Urothelium cell line (cell line): ENCODE data around the gene WWOX.

Experiments used
- DNase-seq: peaks from one replicate; pipeline ENCODE4 v3.0.0; 2011; ENCODE audit warnings: low spot score, mixed read lengths
- FAIRE-seq: peaks from 2 replicates; lab custom pipeline; 2011; peaks lifted over from hg19 to GRCh38; lab: Jason Lieb, UNC

WWOX gene

DNA sequence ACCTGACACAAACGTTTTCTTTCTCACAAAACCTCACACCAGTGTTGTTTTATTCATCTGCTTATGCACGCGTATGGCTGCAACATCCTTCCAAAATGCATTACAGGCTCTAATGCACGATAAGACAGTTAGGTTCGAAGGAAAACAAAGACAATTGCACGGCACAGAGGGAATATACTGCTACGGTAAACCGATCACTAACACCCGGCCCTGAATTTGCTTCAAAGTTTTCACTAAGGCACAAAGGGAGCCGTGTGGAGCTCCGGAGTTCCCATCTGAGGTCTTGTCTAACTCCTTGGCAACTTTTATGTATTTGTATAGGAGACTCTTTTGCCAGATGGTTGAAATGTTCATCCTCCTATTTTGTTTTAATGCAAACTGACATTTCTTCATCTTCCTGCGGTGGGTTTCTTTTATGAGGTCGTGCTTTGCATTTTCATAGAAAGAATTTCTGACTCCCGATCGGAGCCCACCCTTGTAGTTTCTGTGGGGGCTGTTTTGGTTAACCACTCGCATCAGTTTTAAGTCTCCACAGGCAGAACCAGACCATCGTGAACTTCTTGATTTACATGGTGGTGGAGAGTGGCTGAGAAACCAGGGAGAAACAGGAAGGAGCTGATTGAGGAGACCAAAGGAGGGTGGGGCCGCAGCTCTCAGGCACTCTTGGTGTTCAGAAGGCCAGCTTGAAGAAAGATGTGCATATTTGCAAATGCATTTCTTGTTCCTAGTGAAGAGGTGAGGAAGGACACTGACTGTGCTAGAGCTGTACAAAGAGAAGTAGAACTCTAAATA is 984.2 kb downstream of the WWOX start:
- FAIRE-seq, result no peak
- no peak for DNase-seq

DNA sequence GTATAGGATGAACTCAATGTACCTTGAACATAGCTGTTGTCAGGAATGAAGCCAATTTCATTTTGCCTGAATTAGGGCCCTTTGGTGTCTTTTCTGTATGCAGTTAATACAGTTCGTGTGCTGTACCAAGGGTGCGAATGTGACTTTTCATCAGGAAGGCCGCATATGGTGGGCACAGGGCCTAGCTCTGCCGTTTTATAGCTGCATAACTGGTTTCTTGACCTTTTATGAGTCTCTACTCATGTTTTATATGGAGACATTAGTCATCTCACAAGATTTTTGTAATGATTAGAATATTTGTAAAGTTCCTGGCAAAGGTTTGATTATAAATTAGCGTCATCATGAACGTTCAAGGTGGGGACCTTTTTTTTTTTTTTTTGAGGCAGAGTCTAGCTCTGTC is 989.5 kb downstream of the WWOX start:
- FAIRE-seq, result no peak
- DNase-seq, result no peak

DNA sequence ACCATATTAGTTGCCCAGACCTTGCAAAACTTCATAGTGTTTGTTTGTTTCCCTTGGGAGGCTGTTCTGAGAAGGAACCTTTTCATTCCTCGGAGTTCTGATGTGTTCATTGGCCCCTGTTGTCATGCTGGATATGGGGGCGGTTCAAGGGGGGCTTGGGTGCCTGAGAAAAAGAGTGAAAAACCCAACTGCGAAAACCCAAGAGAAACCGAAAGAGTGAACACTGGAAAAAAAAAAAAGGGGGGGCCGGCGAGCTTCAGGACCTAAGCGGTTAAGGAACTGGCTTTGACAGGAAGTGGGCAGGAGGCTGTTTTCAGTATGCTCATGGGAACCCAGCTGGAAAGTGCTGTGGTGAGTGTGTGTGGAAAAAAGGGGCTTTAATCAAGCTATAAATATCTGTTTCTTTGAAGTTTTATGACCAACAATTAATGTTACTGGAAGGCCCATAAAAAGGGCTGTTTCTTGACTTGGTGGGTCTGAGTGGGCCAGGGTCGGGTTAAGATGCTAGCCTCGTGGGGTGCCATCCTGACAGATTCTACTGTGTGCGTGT is 990.4 kb downstream of the WWOX start:
- FAIRE-seq (no peak), DNase-seq (no peak)

DNA sequence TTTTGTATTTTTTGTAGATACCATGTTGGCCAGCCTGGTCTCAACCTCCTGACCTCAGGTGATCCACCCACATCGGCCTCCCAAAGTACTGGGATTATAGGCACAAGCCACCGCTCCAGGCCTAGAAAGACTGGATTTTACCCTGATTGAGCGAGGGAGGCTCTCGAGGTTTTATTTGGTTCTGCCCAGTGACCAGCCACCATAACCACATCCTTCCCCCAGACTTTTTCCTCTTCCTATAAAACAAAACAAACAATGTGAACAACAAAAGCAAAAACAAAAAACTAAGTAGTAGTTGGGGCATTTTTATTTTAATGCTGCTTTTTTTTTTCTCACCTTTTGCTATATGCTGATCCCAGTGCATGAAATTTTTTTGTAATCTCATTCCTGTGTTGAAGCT is 991.5 kb downstream of the WWOX start:
- DNase-seq, result no peak
- no peak for FAIRE-seq

DNA sequence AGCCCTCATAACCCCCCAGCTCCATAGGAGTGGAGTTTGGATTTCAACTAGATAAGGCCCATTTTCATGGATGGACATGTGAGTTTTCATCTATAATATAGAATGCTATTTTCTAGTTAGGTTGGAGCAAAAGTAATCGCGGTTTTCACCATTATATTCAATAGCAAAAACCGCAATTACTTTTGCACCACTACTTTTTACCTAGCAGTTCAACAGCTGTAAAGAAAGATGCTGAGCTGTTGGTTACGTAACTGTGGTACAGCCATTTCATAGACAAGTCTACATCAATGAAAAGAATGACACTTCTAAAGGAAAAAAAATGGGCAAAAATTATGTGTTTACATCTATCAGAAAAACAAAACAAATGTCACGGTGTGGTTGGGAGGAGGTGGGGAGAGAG is 993.4 kb downstream of the WWOX start:
- DNase-seq (no peak), FAIRE-seq (no peak)

DNA sequence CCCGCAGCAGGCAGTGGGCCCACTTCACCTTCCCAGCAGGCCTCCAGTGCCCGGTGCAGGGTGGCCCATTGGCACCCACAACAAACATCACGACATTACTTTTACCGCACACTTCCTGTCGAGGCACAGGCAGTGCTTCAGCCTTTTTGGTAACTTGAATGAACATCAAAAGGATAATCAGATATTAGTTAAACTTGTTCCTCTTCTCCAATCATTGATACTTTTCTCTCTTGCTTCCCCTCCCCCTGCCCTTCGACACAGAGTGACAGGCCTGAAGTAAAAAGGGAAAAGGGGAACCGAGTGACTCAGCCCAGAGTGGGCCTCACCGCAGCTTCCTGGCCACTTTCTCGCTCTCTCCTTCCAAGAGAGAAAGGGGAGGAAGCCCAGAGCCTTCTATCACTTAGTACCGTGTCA is 994.1 kb downstream of the WWOX start:
- FAIRE-seq (no peak), DNase-seq (peak; percentile 17)

DNA sequence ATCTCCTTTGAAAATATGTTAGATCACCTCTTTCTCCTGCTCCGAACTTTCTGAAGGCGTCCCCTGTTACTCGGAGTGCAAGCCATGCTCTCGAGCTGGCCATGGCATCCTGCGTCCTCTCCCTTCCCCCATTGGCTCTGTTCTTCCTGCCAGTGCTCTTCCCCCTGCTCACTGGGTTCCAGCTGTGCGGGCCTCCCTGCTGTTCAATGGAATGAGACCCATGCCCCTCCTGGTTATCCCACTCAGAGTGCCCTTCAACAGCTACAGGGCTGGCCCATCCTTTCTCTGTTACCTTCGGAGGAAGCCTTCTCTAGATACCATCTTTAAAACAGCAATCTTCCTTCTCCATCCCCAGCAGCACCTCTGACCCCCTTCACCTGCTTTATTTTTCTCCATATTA is 996.8 kb downstream of the WWOX start:
- DNase-seq (no peak), FAIRE-seq (no peak)

DNA sequence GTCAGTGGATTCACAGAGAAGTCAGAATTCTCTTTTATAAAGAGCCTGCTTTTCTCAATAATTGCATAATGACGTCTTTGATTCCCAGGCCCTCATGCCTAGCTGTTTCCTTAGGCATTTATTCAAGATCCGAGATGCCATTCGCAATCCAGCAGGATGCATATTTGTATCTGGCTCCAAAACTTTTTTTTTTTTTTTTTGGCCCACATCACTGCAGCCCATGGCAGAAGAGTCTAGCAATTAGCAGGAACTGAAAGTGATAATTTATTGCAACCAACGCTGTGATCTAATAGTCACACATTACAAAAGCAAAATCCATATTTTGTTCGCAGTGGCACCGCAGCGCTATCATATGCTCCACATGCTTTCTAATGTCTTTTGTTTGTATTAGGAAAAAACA is 997.7 kb downstream of the WWOX start:
- no peak for FAIRE-seq

DNA sequence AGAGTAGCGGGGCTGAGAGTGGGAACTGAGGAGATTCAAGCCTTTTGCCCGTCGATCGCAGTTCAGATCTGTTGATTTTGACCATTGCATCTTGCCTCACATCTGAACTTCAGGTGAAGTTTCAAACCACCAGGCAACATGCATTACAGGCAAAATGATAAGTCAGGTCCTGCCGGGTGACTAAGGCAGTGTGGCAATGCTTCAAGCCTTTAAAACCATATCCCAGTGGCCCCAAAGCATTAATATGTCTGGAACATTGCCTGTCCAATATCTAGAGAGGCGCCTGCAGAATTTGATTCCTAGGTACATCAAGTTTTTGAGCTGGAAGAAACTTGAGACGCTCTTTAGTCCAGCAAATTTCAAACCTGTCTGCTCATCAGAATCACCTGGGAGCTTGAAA is 998.3 kb downstream of the WWOX start:
- DNase-seq, result no peak

More for the DNA sequence above, 997.7 kb downstream of the WWOX start:
- no peak for DNase-seq

DNA sequence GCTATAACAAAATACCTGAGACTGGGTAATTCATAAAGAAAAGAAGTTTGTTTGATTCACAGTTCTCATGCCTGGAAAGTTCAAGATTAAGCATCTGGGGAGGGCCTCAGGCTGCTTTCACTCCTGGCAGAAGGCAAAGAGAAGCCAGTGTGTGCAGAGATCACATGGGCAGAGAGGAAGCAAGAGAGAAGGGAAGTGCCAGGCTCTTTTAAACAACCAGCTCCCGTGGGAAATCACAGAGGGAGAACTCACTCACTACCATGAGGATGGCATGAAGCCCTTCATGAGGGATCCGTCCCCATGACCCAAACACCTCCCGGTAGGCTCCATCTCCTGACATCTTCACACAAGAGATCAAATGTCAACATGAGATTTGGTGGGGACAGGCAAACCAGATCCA is 999.5 kb downstream of the WWOX start:
- DNase-seq (no peak), FAIRE-seq (no peak)

More for the DNA sequence above, 998.3 kb downstream of the WWOX start:
- FAIRE-seq, result no peak

DNA sequence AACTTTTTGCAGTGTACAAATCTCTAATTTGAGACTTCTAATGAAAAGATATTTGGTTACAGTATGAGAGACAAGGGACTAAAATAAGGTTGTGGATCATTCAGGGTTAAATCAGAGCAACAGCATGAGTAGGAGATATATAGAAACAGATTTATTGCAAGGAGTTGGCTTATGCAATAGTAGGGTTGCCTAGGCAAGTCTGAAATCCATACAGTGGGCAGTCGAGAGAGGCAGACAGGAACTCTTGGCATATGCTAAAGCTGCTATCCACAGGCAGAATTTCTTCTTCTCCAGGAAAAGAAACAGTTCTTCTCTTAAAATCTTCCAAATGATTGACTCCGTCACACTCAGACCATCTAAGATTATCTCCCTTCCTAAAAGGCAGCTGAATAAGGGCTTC is 1000.3 kb downstream of the WWOX start:
- FAIRE-seq (no peak), DNase-seq (no peak)

DNA sequence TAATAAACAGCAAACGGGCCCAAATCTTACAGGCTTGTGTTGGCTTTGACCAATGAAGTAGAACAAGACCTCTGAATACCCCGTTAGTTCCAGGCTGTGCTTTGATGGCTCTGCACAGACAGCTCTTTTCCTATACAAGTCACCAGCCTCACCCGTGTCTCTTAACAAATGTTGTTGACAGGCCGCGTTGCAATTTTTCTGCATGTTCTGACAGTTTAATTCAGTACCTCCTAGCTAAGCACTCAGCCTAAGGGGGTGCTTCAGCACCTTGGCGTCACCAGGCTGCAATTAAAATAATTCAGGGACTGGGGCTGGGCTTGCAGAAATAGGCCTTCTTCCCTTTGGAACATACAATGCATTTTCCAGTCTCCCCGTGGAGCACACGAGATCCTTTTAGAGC is 1001.0 kb downstream of the WWOX start:
- no peak for DNase-seq

DNA sequence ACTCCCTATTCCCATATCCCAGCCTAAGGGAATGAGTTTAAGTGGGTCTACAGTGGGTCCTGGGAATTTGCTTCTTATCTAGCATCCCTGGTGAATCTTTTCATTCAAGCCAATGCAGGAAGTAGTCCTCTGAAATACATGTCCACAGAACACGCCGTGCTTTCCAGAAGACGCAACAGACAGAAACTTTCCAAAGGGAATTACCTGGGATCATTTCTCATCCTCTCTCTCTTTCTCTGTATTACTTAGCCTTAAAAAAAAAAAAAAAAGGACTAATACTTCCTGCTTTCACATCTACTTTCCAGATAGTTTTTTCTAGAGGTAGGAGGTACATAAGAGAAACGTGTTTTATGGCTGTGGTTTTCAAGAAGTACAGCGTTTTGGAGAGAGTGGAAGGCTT is 1002.0 kb downstream of the WWOX start:
- DNase-seq (no peak), FAIRE-seq (no peak)

More for the DNA sequence above, 1001.0 kb downstream of the WWOX start:
- no peak for FAIRE-seq

DNA sequence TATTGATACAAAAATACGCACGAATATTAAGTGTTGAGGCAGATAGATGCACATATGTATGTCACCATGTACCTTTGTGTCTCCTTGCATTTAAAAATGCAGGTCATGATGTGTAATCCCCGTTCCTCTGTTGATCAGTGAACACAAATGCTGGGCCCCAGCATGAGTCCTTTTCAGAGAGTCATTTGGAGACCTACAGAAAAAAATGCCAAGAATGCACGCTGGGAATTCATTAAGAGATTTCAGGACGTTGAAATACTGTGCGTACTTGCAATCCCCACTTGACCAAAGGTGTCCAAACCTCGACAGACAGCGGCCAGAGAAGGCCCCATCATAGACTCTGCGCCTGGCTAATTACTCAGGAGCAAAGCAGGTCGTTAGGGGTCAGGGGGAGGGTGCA is 1005.1 kb downstream of the WWOX start:
- DNase-seq (no peak), FAIRE-seq (no peak)

DNA sequence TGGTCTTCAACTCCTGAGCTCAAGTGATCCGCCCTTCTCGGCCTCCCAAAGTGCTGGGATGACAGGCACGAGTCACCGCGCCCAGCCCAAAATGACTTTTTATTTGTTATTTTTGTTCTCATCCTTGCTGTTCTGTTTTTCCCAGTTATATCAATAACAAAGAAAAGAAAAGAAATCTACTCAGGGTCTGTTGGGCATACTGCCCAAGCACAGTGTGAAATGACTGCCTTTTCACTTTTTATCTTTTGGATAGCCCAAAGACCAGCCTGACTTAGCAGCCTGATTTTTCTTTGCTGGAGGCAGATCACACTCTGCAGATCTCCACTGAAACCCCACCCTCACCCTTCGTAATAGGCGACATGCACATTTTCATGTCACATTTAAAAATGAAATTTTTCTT is 1007.8 kb downstream of the WWOX start:
- no peak for FAIRE-seq
- no peak for DNase-seq

DNA sequence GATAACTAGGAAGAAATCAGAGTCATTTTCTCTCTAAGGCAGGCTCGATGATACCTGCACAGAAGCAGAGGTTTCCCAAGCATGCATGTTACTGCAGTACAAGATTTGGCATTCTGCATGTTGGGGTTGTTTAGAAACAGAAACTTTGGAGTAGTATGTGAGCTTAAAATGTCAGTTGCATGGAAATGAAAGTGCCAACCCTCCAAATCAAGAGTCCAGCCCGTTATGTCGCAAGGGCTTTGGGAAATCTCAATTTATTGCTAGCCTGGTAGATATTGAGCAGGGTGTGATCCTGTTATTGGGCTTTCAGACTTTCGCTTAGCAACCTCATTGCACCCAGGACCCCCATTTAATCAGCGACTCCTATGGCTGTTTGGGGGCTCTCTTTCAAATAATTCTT is 1010.3 kb downstream of the WWOX start:
- FAIRE-seq (no peak), DNase-seq (no peak)

DNA sequence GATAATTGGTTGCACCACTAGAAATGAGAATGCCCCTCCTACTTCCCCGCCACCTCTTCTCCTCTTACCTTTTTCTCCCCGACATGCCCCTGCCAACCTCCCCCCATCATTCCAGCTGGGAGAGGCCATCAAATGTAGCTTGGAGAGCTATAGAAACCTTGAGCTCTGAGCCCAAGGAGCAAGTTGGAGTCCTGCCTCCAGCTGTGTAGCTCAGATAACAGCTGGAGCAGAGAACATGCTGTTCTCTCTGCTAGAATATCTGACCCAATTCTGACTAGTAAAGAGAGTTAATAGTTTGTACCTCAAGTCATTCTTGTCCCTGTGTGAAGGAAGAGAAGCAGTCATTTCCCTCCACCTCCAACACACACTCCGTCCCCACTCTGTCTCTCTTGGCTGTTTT is 1010.8 kb downstream of the WWOX start:
- FAIRE-seq (no peak), DNase-seq (no peak)

DNA sequence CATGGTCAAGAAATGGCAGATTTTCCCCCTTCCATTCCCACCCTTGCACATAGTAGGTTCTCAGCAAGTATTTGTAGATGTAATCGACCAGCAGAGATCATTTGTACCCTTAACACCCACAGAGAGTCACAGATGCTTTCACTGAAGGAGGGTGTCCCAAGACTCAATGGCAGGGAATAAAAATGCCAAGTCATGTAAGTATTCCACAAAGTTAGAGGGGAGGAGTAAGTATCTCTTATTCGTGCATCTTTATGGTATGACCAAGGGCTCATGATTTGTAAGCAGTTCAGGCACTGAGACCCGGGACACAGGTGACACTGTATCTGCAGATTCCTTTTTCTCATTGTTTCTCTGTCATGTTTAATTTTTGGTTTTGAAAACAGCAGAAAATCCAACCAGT is 1011.5 kb downstream of the WWOX start:
- DNase-seq, result no peak
- no peak for FAIRE-seq

DNA sequence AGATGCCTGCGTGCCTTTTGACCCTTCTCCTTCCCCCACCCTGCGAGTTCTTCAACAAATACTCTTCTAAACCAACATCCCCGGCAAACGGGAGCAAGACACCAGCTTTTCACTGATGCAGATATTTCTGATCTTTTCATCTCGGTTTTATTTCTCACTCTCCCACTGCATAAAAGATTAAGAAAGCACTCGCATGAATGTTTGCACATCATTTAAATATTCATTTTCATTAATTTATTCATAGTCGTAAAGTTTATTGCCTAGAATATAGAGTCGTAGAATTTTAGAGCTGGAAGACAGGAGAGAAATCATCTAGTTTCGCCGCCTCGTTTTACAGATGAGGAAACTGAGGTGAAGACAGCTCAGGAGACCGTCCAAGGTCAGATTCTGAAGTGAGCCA is 1013.0 kb downstream of the WWOX start:
- FAIRE-seq (no peak), DNase-seq (no peak)

DNA sequence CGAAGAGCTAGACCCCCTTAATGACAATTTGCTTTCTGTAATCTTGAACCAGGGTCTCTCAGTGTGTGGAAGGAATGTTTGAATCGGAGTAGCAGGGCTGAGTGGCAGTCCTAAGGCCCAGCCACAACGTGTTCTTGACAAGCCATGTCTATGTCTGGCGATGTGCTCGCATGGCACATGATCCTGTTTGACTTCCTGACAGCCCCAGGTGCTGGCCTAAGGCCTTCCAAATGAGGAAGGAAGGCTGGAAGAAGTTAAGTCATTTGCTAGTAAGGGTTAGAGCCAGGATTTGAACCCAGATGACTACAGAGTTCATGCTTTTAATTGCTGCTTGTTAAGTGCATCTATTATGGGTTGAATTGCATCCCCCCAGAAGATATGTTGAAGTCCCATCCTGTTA is 1014.4 kb downstream of the WWOX start:
- no peak for FAIRE-seq
- DNase-seq, result no peak

DNA sequence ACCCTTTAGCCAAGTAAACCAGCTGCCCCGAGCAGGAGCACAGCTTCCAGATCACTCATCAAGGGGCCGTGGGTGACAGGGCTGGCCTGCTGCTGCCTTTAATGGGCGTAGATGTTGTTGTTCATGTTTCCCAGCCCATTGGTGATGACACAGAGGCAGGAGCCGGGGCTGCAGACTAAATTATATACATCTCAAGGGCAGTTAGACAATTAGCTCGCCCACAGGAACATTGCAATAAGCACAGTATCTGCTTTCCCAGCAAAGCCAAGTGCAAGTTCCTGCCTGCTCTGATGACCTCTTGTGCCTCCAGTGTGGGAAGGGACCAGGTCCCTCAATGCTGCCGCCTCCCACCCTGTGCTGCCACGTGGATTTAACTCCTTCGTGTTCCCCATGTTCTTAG is 1015.3 kb downstream of the WWOX start:
- DNase-seq (no peak), FAIRE-seq (no peak)

DNA sequence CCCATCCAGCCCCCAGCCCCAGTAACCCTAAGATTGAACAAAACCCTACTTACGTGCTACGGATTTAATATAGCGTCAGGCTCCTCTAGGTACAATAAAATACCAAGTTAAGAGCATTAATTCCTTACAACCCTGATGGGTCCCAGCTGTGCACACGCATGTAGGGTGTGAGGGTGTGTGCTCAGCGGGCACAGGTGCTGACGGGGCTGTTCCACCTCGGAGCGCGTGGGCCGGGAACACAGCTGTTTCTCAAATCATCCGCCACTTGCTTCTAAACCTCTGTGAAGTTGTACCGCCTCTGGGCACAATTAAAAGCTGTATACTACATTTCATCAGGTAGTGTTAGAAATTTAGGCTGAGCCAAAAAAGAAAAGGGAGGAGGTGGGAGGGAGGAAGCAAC is 1022.5 kb downstream of the WWOX start:
- DNase-seq (no peak), FAIRE-seq (no peak)

DNA sequence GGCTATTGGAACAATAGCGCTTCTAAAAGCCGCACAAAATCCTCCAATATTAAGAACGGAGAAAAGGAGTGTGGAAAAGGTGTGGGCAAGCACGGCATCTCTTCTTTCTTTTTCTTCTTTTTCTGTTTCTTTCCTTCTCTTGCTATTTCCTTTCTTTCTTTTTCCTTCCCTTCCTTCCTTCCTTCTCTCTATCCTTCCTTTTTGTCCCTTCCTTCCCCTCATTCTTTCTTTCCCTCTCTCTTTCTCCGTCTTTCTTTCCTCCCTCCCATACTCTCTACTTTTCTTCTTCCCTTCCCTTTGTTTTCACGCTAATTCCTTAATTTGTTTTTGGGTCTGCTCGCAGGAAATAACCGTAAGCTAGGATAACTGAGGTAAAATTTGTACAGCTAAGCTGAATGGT is 1022.9 kb downstream of the WWOX start:
- no peak for DNase-seq
- no peak for FAIRE-seq
